Activated T-cell treated with anti-CD3 and anti-CD28 coated beads, Interleukin-2, amount 50 U/mL, for 72 hours (primary cell): ENCODE results near the gene DNAH10. TPM values are rescaled to one million over a fixed set of nuclear protein-coding genes. Genes with fewer than 3 reads are reported as not detected.

ENCODE experiments used
- ATAC-seq, 2 donors: fragments of 150-1000 bp; cut with Tn5 transposase; replicated peaks in 1 of 2; 2 replicates each; pipeline ENCODE4 v1.10.0; 2021; ENCODE audit warnings: moderate library complexity in 2 of 2, mild to moderate bottlenecking in 1 of 2
- DNase-seq, 2 donors: peaks; one replicate each; pipeline ENCODE4 v3.0.0; 2021 to 2022; ENCODE audit warnings: mixed read lengths in 1 of 2
- H3K27ac Mint-ChIP-seq: one replicate; pipeline ENCODE4 v1.8.0; 2022; ENCODE audit warnings: mild to moderate bottlenecking, moderate library complexity, mixed read lengths
- H3K27me3 Mint-ChIP-seq: one replicate; pipeline ENCODE4 v1.8.0; 2022; ENCODE audit warnings: low read depth, mixed read lengths
- H3K36me3 Mint-ChIP-seq, 2 donors: one replicate each; pipeline ENCODE4 v1.8.0; 2022; ENCODE audit warnings: mixed read lengths in 2 of 2, mild to moderate bottlenecking in 1 of 2; ENCODE audit not compliant: insufficient read depth in 2 of 2
- H3K4me1 Mint-ChIP-seq: one replicate; pipeline ENCODE4 v1.8.0; 2022; ENCODE audit warnings: low read depth, mixed read lengths
- H3K4me3 Mint-ChIP-seq, 2 donors: one replicate each; pipeline ENCODE4 v1.8.0; 2022; ENCODE audit warnings: mild to moderate bottlenecking in 2 of 2, mixed read lengths in 2 of 2, moderate library complexity in 2 of 2
- H3K9me3 Mint-ChIP-seq, 2 donors: one replicate each; pipeline ENCODE4 v1.8.0; 2022; ENCODE audit warnings: mixed read lengths in 2 of 2
- total RNA-seq, 2 donors: library from RNA; stranded (reverse); gene quantifications; one replicate each; pipeline ENCODE4 v1.2.3, GENCODE V29; 2022

The DNAH10 gene
- total RNA-seq, 2 donors from 2014 or later = 0.44 to 0.46 TPM

DNA sequence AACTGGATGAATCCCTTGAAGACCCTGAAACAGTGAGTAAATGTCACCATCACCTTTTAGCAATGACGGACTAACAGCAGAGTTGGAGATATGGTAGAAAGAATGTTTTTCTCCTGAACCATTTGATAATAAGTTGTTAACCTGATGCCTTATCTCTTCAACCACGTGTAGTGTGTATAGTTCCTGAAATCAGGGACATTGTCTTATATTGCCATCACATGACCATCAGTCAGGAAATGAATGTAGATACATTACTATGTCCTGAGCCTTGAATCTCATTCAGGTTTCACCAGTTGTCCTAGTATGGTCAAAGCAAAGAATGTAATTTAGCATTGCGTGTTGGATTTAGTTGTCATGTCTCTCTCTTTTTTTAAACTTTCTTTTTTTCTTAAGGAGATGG is 34.2 kb upstream of the DNAH10 start:
- ATAC-seq (no peak), DNase-seq (no peak)
- Mint-ChIP-seq H3K27ac (peak overlapping the region; percentile 28), H3K36me3 (peaks cover 15 to 54% of the 10 kb centered on the region in 2 donors), H3K9me3 (no peaks in the 10 kb centered on the region), H3K4me1 (peaks cover 75% of the 10 kb centered on the region), H3K4me3 (no peak overlapping the region), H3K27me3 (no peaks in the 10 kb centered on the region)

GRCh38 chr12:123731596-123731995 is 30.5 kb upstream of the DNAH10 start:
- no peak overlapping the region for H3K4me3 Mint-ChIP-seq
- H3K27ac Mint-ChIP-seq = peak overlapping the region; percentile 13
- DNase-seq (no peak), ATAC-seq (no peak)
- H3K36me3 Mint-ChIP-seq = peaks cover 17 to 55% of the 10 kb centered on the region in 2 donors
- peaks cover 53% of the 10 kb centered on the region for H3K4me1 Mint-ChIP-seq
- H3K9me3 Mint-ChIP-seq = no peaks in the 10 kb centered on the region
- H3K27me3 Mint-ChIP-seq = no peaks in the 10 kb centered on the region

DNA sequence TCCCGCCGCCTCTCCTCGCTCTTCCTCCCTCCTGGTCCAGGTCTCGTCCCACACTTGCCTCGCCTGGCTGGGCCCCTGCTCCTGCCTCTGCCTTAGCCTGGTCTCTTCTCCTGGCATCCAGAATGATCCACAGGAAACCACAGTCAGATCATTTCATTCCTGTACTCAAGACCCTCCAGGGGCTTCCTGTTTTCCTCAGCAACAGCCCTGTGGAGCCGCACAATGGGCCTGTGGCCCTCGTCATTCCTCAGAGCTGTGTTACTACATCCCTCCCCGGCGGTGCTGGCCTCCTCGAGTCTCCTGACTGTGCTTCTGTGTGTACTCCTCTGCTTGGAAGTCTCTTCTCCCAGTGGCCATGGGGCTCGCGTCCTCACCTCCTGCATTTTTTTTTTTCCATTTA is 29.9 kb upstream of the DNAH10 start:
- ATAC-seq (no peak), DNase-seq (no peak)
- Mint-ChIP-seq H3K36me3 (peaks cover 17 to 58% of the 10 kb centered on the region in 2 donors), H3K27me3 (no peaks in the 10 kb centered on the region), H3K4me3 (no peak overlapping the region), H3K4me1 (peaks cover 53% of the 10 kb centered on the region), H3K9me3 (no peaks in the 10 kb centered on the region), H3K27ac (no peak overlapping the region)

GRCh38 chr12:123733229-123733628 is 28.9 kb upstream of the DNAH10 start:
- no peak for DNase-seq
- Mint-ChIP-seq H3K36me3 (peaks cover 17 to 55% of the 10 kb centered on the region in 2 donors), H3K4me1 (peaks cover 54% of the 10 kb centered on the region), H3K27me3 (no peaks in the 10 kb centered on the region), H3K4me3 (no peak overlapping the region), H3K27ac (peak overlapping the region; percentile 80), H3K9me3 (no peaks in the 10 kb centered on the region)
- ATAC-seq = peak; percentile 51 to 53

DNA sequence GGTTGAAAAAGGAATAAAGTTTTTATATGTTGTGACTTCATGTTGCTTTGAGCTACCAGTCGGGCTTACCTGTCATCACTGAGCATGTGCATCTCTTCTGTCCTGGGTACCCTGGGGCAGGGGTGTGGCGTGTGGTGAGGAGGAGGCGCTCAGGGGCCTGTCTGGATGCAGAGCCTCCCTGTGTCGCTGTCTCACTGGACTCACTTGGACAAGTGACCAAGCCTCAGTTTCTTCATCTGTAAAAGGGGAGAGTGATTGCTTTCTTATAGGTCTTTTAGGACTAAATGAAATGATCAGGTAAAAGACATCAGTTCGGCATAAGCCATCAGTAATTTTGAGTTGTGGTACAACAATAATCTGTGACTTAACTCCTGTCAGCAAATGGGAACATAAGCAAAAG is 27.8 kb upstream of the DNAH10 start:
- DNase-seq = no peak
- no peaks in the 10 kb centered on the region for H3K27me3 Mint-ChIP-seq
- H3K27ac Mint-ChIP-seq = no peak overlapping the region
- no peak overlapping the region for H3K4me3 Mint-ChIP-seq
- ATAC-seq = no peak
- no peaks in the 10 kb centered on the region for H3K9me3 Mint-ChIP-seq
- peaks cover 15 to 53% of the 10 kb centered on the region in 2 donors for H3K36me3 Mint-ChIP-seq
- H3K4me1 Mint-ChIP-seq = peaks cover 52% of the 10 kb centered on the region

DNA sequence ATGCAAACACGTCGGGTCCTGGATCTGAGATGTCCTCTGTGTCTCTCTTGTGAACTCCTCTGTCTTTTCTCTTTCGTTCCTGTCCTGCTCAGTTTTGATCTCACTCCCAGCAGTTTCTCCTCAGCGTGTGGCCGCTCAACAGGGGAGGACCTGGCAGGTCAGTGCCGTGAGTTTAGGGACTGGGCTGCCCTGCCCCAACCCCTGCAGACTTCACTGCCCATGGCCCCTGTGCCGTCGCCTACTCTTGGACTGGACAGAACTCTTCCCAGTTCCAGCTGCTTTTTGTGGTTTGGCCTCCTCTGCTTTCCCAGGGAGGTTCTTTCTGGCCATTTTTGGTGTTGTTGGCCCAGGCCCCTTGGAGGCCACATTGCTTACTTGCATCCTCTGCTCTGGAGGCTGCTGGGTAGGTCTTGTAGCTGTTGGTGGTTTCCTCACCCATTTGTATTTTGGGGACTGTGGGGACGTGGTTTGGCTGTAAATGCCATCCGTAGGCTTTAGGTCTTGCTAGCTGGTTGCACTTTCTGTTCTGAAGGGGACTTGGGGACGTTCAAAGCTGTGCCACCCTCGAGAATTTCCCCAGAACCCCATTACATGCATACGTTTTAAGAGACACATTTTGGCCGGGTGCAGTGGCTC is 20.0 kb upstream of the DNAH10 start:
- Mint-ChIP-seq H3K9me3 (no peaks in the 10 kb centered on the region), H3K27ac (peak overlapping the region; percentile 92), H3K36me3 (peaks cover 16 to 62% of the 10 kb centered on the region in 2 donors), H3K27me3 (no peaks in the 10 kb centered on the region), H3K4me1 (peaks cover 43% of the 10 kb centered on the region), H3K4me3 (peak overlapping the region; percentile 54 to 73)
- ATAC-seq (peak; percentile 73 to 78), DNase-seq (peak; percentile 26 to 27)

DNA sequence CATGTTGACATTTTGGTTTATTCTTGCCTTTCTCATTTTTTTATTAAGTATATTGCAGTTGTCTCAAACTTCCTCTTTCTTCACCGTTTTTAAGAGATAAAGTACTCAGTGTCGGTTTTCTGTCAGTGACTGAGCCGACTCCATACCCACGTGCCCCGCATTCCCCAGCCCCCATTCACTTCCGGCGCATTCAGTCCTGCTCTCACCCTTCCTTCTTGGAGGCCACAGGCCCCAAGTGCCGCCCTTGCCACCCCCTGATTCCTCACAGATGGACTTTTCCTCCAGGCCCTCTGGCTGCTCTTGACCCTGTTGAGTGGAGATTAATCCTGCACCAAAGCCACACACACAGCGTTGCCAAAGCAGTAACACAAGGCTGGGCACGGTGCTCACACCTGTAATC is 19.1 kb upstream of the DNAH10 start:
- peak overlapping the region; percentile 20 to 52 for H3K4me3 Mint-ChIP-seq
- H3K36me3 Mint-ChIP-seq = peaks cover 16 to 63% of the 10 kb centered on the region in 2 donors
- H3K27ac Mint-ChIP-seq = peak overlapping the region; percentile 63
- H3K9me3 Mint-ChIP-seq = no peaks in the 10 kb centered on the region
- peaks cover 40% of the 10 kb centered on the region for H3K4me1 Mint-ChIP-seq
- ATAC-seq (no peak), DNase-seq (no peak)
- no peaks in the 10 kb centered on the region for H3K27me3 Mint-ChIP-seq

GRCh38 chr12:123744836-123745235 is 17.3 kb upstream of the DNAH10 start:
- Mint-ChIP-seq H3K27ac (no peak overlapping the region), H3K27me3 (no peaks in the 10 kb centered on the region), H3K9me3 (no peaks in the 10 kb centered on the region), H3K4me3 (no peak overlapping the region), H3K36me3 (peaks cover 16 to 59% of the 10 kb centered on the region in 2 donors), H3K4me1 (peaks cover 34% of the 10 kb centered on the region)
- ATAC-seq (no peak), DNase-seq (no peak)

GRCh38 chr12:123747309-123747708 is 14.8 kb upstream of the DNAH10 start:
- ATAC-seq (no peak), DNase-seq (no peak)
- Mint-ChIP-seq H3K27ac (peak overlapping the region; percentile 84), H3K4me1 (peaks cover 38% of the 10 kb centered on the region), H3K9me3 (no peaks in the 10 kb centered on the region), H3K36me3 (peaks cover 7 to 54% of the 10 kb centered on the region in 2 donors), H3K4me3 (no peak overlapping the region), H3K27me3 (no peaks in the 10 kb centered on the region)

- no peak overlapping the region for H3K27ac Mint-ChIP-seq
- H3K27me3 Mint-ChIP-seq = no peaks in the 10 kb centered on the region
- H3K4me3 Mint-ChIP-seq = no peak overlapping the region
- peaks cover 33% of the 10 kb centered on the region for H3K4me1 Mint-ChIP-seq
- H3K9me3 Mint-ChIP-seq = no peaks in the 10 kb centered on the region
- DNase-seq = no peak
- peaks cover 7 to 50% of the 10 kb centered on the region in 2 donors for H3K36me3 Mint-ChIP-seq
- ATAC-seq = no peak
Observed at GRCh38 chr12:123748161-123748560, 13.9 kb upstream of the DNAH10 start.

DNA sequence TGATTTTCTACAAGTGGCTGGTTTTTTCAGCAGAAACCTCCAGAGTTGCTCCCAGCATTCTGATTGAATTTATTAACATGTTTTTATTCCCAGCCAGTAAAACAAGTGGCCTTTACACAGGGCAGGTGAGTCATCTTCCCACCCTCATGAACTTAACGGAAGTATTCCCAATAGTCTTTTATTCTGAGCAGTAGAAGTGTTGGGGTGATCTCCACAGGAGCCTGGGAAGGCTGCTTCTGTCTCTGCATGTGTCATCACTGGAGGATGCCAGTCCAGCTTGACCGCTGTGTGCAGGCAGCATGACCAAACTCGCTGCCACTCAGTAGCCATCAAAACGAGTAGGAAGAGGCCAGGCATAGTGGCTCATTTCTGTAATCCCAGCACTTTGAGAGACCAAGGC is 13.4 kb upstream of the DNAH10 start:
- Mint-ChIP-seq H3K36me3 (peaks cover 7 to 48% of the 10 kb centered on the region in 2 donors), H3K9me3 (no peaks in the 10 kb centered on the region), H3K4me1 (peaks cover 30% of the 10 kb centered on the region), H3K27ac (no peak overlapping the region), H3K27me3 (no peaks in the 10 kb centered on the region), H3K4me3 (no peak overlapping the region)
- DNase-seq (no peak), ATAC-seq (no peak)

GRCh38 chr12:123749355-123749754 is 12.7 kb upstream of the DNAH10 start:
- Mint-ChIP-seq H3K4me3 (no peak overlapping the region), H3K36me3 (peaks cover 9 to 47% of the 10 kb centered on the region in 2 donors), H3K27me3 (no peaks in the 10 kb centered on the region), H3K27ac (no peak overlapping the region), H3K9me3 (no peaks in the 10 kb centered on the region), H3K4me1 (peaks cover 30% of the 10 kb centered on the region)
- ATAC-seq = no peak
- no peak for DNase-seq

DNA sequence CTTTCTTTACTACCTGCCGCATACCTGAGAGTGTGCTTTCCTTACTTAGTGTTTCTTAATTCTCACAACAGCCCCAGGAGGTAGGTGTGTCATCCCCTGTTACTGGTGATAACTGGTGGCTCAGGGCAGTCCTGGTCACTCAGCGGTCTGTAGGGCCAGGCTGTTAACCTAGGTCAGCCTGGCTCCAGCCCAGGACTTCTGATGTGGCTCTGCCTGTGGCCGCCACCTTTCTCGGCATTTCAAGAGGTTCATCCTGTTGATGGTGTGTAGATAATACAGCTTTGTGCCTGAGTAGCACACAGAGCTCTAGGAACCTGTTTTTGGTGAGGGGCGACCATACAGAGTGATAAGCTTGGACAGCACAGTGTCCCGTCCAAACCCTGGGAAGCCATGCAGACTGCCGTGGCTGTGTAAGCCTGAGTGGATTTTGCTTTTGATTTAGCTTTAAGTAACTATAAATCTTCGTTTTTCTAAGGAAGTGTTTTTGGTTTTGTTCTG is 11.9 kb upstream of the DNAH10 start:
- ATAC-seq (no peak), DNase-seq (no peak)
- Mint-ChIP-seq H3K4me3 (no peak overlapping the region), H3K9me3 (no peaks in the 10 kb centered on the region), H3K27ac (no peak overlapping the region), H3K36me3 (peaks cover 8 to 43% of the 10 kb centered on the region in 2 donors), H3K27me3 (no peaks in the 10 kb centered on the region), H3K4me1 (peaks cover 27% of the 10 kb centered on the region)

- Mint-ChIP-seq H3K4me1 (peaks cover 21% of the 10 kb centered on the region), H3K4me3 (no peak overlapping the region), H3K36me3 (peaks cover 8 to 37% of the 10 kb centered on the region in 2 donors), H3K9me3 (no peaks in the 10 kb centered on the region), H3K27ac (peak overlapping the region; percentile 1), H3K27me3 (no peaks in the 10 kb centered on the region)
- DNase-seq = no peak
- ATAC-seq = peak; percentile 27 to 43
Observed at GRCh38 chr12:123752046-123752445, 10.1 kb upstream of the DNAH10 start.
